GM18909 (cell line): ENCODE measurements around the gene SATB2.
A peak's percentile ranks its signal among the peaks of the same experiment; 100 is the strongest.

Source experiments
- ATAC-seq: cut with Tn5 transposase; IDR thresholded peaks from one replicate; pipeline ENCODE4 v1.9.1; 2021; ENCODE audit warnings: mild to moderate bottlenecking; ENCODE audit not compliant: unreplicated experiment, poor library complexity

The SATB2 gene

DNA sequence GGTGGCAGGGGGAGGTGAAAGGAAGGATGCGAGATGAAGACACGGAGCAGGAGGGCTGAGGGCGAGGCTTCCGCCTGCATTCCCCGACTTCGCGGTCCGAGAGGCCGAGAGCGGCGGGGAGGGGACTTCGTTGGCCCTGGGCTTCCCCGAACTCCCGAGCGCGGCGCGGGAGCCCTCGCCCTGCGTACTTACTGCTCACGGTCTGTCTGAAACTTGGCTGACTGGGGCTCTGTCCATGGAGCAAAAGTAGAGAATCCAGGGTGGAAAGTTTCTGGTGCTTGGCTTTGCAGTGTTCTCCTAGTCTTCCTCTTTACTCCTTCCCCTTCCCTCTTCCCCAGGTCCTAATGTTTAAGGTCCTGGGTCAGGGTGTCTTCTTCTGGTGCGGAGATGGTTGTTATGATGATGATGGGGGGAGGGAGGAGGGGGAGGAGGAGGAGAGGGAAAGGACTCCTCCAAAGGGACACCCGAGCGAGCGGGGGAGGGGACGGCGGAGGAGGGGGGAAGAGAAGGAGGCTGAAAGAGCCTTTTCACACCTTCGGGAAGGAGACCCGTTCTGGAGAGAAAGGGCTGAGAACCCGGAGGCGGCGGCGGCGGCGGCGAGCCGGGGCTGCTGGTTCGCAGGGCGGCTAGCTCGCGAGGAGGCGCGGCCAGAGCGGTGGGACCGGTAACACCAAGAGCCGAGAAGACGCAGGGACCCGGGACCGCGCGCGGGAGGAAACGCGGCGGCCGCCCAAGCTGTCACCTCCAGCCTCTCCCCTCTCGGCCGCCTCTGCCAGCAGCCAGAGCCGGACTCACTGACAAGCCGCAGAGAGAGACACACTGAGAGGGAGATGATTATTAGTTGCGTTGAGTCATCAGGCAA lies at the start of gene SATB2:
Gene SATB2, minus strand, starts transcription at position 793 of the 862 bp plus-strand sequence. CDS start 1,902 bp downstream, outside the sequence.
- no peak for ATAC-seq

DNA sequence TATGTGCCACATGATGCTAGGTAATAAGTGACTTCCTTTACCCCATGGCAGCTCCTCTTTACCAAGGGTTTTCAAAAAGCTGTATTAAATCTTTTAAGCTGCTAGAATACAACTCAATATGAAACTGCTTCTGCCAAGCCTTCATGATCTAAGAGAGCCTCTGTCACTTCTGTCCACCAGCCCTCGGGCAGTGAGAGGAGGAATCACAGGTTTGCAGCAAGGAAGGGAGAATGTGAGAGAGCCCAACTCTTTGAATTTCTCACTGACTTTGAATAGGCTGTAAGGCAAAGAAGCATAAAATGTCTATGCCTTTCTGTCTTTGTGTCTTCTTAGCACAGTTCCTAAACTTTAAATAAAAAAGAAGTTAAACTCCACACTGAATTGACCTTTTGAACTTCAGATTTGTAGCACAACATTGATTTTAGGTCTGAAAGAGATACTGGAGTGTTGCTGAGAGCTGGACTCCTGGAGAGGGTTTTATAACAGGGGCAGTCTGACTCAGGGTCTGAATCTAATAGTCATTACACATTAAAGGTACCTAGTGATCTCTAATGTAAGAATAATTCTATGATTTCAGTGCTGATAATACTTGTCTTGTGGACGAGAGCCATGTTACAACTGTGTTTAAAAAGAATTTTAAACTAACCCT lies 48.1 kb upstream of the SATB2 start:
- no peak for ATAC-seq

GRCh38 chr2:199503148-199503547 lies 45.4 kb upstream of the SATB2 start:
- no peak for ATAC-seq

DNA sequence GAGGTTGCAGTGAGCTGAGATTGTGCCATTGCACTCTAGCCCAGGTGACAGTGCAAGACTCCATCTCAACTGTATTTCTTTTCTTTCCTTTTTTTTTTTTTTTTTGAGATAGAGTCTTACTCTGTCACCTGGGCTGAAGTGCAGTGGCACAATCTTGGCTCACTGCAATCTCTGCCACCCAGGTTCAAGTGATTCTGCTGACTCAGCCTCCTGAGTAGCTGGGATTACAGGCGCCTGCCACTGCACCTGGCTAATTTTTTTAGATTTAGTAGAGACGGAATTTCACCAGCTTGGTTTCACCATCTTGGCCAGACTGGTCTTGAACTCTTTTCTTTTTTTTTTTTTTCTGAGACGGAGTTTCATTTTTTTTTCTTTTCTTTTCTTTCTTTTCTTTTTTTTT lies 41.3 kb upstream of the SATB2 start:
- no peak for ATAC-seq

- ATAC-seq = no peak
Observed at GRCh38 chr2:199495147-199495546, 37.4 kb upstream of the SATB2 start.

GRCh38 chr2:199490049-199490448 lies 32.3 kb upstream of the SATB2 start:
- no peak for ATAC-seq

DNA sequence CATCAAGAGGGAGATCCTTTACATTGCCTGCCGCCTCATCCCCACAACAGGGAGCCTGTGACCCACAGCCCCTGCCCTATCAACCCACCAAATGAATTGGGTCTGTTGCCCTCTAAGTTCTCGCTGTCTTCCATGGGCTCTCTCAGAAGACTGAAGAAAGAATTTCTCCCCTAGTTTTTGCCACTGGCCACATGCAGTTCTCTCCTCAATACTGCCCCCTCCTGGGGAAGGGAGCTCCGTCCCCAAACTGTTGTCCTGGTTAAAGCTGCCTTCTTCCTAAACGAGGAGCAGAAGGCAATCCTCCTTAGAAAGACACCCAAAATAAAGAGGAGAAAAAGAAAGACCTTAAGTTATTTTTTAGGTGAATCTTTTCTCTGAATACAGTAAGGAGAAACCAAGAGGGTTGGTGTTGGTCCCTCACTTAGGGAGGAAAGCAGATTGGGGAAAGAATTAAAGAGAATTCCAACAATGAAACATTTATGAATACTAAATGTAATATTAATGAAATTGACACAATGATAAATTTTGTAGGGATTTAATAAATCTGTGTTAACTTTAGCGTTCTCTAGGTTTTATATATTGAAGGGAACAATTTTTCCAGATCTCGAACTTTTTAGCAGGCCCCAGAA lies 31.1 kb upstream of the SATB2 start:
- ATAC-seq = peak; percentile 64

DNA sequence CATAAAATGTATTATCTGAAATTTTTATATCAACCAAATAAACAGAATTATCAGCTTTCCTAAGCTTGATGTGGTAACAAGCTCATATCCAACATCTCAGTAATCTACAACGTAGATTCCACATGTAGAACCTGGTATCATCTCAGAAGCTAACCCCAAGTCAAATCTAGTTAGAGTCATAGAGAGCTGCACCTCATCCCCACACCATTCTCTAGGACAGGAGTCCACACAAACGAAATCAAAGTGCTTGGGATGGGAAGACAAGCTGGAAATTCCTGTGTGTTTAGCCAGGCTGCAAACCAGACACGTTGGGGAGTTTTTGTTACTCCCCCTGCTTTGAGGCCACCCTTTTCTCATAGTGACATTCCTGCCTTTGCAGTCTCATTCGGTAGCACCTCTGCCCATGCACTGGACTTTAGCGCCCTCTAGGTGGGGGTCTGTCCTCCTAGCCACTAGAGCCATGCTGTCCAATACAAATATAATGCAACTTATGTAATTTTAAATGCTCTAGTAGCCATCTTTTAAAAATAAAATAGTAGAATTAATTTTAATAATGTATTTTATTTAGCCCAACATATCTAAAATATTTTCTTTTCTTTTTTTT lies 28.1 kb upstream of the SATB2 start:
- peak; percentile 66 for ATAC-seq

DNA sequence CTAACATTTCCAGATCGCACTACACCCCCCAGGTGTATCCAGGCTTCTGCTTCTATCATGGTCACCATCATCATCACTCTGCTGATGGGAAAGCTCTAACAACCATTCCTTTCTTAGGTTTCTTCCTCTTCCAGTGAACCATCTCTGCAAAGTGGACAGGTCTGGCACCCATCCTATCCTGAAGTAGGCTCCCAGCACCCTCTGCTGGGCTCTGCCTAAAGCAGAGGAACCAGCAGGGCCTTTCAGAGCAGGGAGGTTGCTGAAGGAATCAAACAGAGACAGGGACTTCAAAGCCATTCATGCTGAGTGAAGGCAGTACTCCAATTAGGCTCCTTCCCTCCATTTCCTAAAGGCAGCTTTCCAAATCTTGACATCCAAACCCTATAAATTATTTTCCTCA lies 27.2 kb upstream of the SATB2 start:
- no peak for ATAC-seq

DNA sequence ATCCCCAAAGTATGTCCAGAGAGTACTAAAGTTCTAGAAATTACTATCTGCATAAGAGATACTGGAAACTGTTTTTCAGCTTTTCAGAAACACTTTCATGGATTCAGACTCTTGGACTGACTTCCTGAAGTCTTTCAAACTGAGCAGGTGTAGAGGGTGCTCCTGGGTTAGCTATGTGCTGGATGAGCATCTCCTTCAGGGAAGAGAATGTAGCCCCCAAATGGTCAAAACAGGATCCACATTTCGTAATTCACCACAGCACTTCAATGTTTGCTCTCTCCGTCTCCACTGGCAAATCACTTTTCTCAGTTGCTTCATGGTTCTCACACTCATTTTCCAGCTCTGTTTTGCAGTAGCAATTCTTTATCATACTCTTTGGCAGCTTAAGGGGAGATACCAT lies 23.2 kb upstream of the SATB2 start:
- ATAC-seq = no peak

GRCh38 chr2:199477277-199477834 lies 19.6 kb upstream of the SATB2 start:
- no peak for ATAC-seq

DNA sequence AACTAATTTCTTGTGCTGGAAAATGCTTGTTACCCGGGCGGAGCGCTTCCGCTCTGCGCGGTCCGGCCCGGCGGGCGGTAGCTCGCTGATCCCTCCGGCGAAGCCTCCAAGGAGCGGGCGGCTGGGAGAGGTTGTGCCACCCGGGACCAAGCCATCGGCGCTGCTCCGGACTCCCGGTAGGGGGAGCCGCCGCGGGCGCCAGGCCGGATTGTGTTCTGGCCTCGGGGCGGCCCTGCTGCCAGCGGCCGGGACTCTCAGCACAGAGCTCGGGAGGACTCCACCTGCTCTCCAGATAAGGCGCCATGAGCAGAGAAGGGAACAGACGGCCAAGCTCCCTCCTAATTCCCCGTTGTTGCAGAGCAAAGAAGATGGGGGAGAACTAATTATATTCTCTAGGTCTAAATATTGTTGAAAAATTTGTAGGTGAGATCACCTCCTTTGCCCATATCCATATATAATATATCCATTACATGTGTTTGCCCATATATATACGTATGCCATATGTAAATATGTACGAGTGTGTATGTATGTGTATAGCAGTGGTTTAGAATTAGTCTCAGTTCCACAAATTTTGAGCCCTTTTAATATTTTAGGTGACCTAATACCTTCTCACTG lies 13.8 kb upstream of the SATB2 start:
- peak; percentile 78 for ATAC-seq

DNA sequence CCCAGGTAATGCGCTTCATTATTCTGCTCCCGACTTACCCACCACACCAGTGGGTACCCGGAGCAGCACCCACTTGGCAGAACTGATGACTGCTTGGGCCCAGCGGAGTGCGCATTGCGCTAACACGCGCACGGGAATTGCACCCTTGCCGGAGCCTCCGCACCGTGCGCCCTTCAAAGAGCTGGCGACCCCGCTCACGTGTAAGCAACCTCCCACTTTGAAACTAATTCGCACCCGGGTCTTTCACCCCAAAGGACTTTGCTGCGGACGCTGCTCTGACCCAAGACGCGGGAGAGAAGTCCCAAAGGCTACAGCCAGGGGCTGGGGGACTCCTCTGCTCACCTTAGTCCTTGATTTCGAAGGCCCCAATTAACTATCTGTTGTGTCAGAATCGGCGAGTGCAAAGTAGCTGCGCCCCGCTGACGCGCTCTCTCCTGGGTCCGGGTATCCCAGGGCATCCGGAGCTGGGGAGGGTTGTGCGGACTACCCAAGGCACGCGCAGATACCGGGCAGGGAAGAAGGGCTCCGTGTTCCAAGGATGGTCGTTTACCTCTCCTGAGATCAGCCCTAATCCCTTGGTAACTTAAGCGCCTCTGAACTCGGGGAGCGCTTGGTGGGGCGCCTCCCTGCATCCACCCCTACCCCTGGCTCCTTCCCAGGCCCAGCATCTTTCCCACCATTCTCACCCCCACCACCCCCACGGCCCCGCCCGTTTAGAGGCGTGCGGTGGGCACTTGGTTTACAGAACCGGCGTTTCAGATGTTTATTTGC lies 13.1 kb upstream of the SATB2 start:
- ATAC-seq = no peak

DNA sequence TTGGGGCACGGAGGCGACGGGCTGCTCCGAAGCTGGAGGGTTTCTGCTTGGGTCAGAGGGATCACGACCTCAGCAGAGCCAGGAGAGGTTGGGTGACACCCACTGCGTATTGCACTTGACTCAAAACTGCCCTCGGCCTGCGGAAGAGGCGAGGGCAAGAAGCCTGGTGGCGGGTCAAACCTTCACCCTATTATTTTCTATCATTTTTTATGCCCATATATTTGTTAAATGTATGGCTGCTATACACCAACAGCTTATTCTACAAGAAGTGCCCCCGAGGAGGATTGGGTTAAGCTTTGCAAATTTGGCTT lies 12.6 kb upstream of the SATB2 start:
- no peak for ATAC-seq

GRCh38 chr2:199469514-199470360 lies 12.0 kb upstream of the SATB2 start:
- no peak for ATAC-seq

- no peak for ATAC-seq
Observed at GRCh38 chr2:199468561-199469513, 11.1 kb upstream of the SATB2 start.

DNA sequence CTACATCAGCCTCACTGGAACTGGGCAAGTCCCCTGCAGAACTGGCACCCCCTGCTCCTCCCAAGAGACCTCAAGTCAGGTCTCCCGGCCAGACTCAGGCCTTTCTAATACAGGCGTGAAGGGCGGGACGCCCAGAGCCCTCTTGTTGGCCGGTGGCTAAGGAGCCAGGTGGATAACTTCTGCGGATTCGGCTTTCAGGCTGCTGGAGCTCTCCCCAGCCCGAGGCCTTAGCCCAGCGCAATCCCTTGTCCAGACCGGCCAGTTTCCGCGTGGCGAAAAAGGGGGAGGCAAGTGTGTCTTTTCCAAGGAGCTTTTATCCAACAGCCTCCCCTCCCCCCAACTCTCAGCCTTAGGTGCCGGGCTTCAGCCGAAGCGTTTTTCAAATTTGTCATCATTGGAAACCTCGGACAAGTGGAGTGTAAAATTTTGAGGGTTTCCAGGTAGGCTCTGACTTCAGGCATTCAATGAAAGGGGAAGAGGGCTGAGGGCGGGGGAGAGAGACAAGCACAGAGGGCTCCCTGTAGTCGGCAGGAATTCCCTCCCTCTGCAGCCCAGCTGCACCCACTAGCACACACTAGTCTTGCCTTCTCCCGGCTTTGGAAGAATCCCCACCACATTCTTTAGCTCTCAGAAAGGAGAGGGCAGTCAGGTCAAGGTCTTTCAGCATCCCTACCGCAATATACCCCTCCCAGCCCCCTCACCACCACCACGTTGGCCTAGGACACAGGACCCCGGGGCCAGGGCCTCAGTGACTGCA lies 9.5 kb upstream of the SATB2 start:
- no peak for ATAC-seq
